ENCODE data around the gene ACVR1B. TPM values are rescaled to one million over a fixed set of nuclear protein-coding genes. Genes with fewer than 3 reads are reported as not detected.

The ACVR1B gene
- total RNA-seq, 3 donors from 2014 or later (not counting 1 experiment from before 2014, with no cell fraction given) = 5.9 to 9.6 (median 6.6) TPM

GRCh38 chr12:51932218-51933076, 19.1 kb upstream of the ACVR1B start:
- no peaks in the 10 kb centered on the region for H3K4me1 Mint-ChIP-seq
- Histone ChIP-seq H3K36me3 (ENCODE audit: control insufficient read depth, insufficient read depth, low read length) (no peaks in the 10 kb centered on the region), H3K4me3 (ENCODE audit: low read length) (no peak overlapping the region), H3K9me3 (ENCODE audit: control insufficient read depth, insufficient read depth, low read length) (no peaks in the 10 kb centered on the region), H3K27ac (ENCODE audit: low read length) (no peak overlapping the region), H3K27me3 (ENCODE audit: control insufficient read depth, insufficient read depth, low read length) (no peaks in the 10 kb centered on the region), H3K4me1 (ENCODE audit: control insufficient read depth, insufficient read depth, low read length) (no peaks in the 10 kb centered on the region)
- H3K36me3 Mint-ChIP-seq = no peaks in the 10 kb centered on the region
- TF ChIP-seq CTCF (IDR thresholded peaks at IDR 0.05) = no peak
- H3K27me3 Mint-ChIP-seq (ENCODE audit: low read depth in 2 of 2) = peaks cover 0 to 6% of the 10 kb centered on the region in 2 donors
- no peak overlapping the region for H3K27ac Mint-ChIP-seq
- DNase-seq = no peak
- intact Hi-C loops (cut with micrococcal nuclease) = no loop called here
- ATAC-seq = no peak
- WGBS (ENCODE audit: insufficient coverage) = 97% methylated on average over 4 of the region's 5 CpGs
- no peaks in the 10 kb centered on the region for H3K9me3 Mint-ChIP-seq
- H3K4me3 Mint-ChIP-seq = no peak overlapping the region

- Histone ChIP-seq H3K4me1 (ENCODE audit: control insufficient read depth, insufficient read depth, low read length) (no peaks in the 10 kb centered on the region), H3K36me3 (ENCODE audit: control insufficient read depth, insufficient read depth, low read length) (no peaks in the 10 kb centered on the region), H3K9me3 (ENCODE audit: control insufficient read depth, insufficient read depth, low read length) (no peaks in the 10 kb centered on the region), H3K4me3 (ENCODE audit: low read length) (no peak overlapping the region), H3K27ac (ENCODE audit: low read length) (no peak overlapping the region), H3K27me3 (ENCODE audit: control insufficient read depth, insufficient read depth, low read length) (no peaks in the 10 kb centered on the region)
- no peaks in the 10 kb centered on the region for H3K4me1 Mint-ChIP-seq
- no peaks in the 10 kb centered on the region for H3K36me3 Mint-ChIP-seq
- no peaks in the 10 kb centered on the region for H3K9me3 Mint-ChIP-seq
- H3K27ac Mint-ChIP-seq = no peak overlapping the region
- WGBS (ENCODE audit: insufficient coverage) = 85% methylated on average over 4 of the region's 4 CpGs
- no peak for TF ChIP-seq CTCF (IDR thresholded peaks at IDR 0.05)
- ATAC-seq (no peak), DNase-seq (no peak)
- intact Hi-C loops (cut with micrococcal nuclease) = no loop called here
- H3K27me3 Mint-ChIP-seq (ENCODE audit: low read depth in 2 of 2) = peaks cover 0 to 7% of the 10 kb centered on the region in 2 donors
- no peak overlapping the region for H3K4me3 Mint-ChIP-seq
Observed at GRCh38 chr12:51934080-51934479, 17.4 kb upstream of the ACVR1B start.

- H3K36me3 ChIP-seq (ENCODE audit: control insufficient read depth, insufficient read depth, low read length) = no peaks in the 10 kb centered on the region
- H3K9me3 ChIP-seq (ENCODE audit: control insufficient read depth, insufficient read depth, low read length) = no peaks in the 10 kb centered on the region
- Mint-ChIP-seq H3K9me3 (no peaks in the 10 kb centered on the region), H3K36me3 (no peaks in the 10 kb centered on the region), H3K4me3 (no peak overlapping the region), H3K27me3 (ENCODE audit: low read depth in 2 of 2) (peaks cover 0 to 9% of the 10 kb centered on the region in 2 donors), H3K4me1 (peaks cover 8 to 15% of the 10 kb centered on the region in 2 donors), H3K27ac (no peak overlapping the region)
- H3K4me1 ChIP-seq (ENCODE audit: control insufficient read depth, insufficient read depth, low read length) = peaks cover 3% of the 10 kb centered on the region
- no peak for DNase-seq
- WGBS (ENCODE audit: insufficient coverage) = 89% methylated on average over 2 of the region's 2 CpGs
- no peak for TF ChIP-seq CTCF (IDR thresholded peaks at IDR 0.05)
- no peak overlapping the region for H3K27ac ChIP-seq (ENCODE audit: low read length)
- H3K4me3 ChIP-seq (ENCODE audit: low read length) = no peak overlapping the region
- no peak for ATAC-seq
- no peaks in the 10 kb centered on the region for H3K27me3 ChIP-seq (ENCODE audit: control insufficient read depth, insufficient read depth, low read length)
- intact Hi-C loops (cut with micrococcal nuclease) = no loop called here
Observed at GRCh38 chr12:51937926-51938325, 13.6 kb upstream of the ACVR1B start.
